DND-41 (cell line): Measurements from ENCODE around the gene VPS52.
A peak's percentile ranks its signal among the peaks of the same experiment; 100 is the strongest.
"Not testable (repeated sequence)": the region's sequence is repeated elsewhere in the genome, so short reads cannot be mapped to it uniquely, and the experiment has no call there.

Source experiments
- ATAC-seq: fragments of 200-7000 bp; cut with Tn5 transposase; 3 replicates; pipeline ENCODE4 v1.9.1; 2021; ENCODE audit warnings: low read depth; ENCODE audit not compliant: insufficient read depth
- DNase-seq: peaks from one replicate; pipeline ENCODE4 v3.0.0-alpha.2; 2020
- H2AFZ ChIP-seq: 2 replicates; pipeline ENCODE4 v1.6.0; 2012; ENCODE audit warnings: low read depth, low read length
- H3K27ac ChIP-seq: 2 replicates; pipeline ENCODE4 v1.5.1; 2012; ENCODE audit warnings: low read length, inconsistent platforms
- H3K27me3 ChIP-seq: fragments of 200-600 bp; sonication (generic); 2 replicates; pipeline ENCODE4 v1.6.0; 2012; ENCODE audit warnings: low read length, mild to moderate bottlenecking, inconsistent platforms; ENCODE audit not compliant: insufficient read depth, poor library complexity
- H3K36me3 ChIP-seq: 2 replicates; pipeline ENCODE4 v1.5.1; 2012; ENCODE audit warnings: low read length, inconsistent platforms; ENCODE audit not compliant: insufficient read depth
- H3K4me1 ChIP-seq: 2 replicates; pipeline ENCODE4 v1.5.1; 2012; ENCODE audit warnings: mild to moderate bottlenecking, low read length; ENCODE audit not compliant: insufficient read depth
- H3K4me2 ChIP-seq: 2 replicates; pipeline ENCODE4 v1.6.0; 2012; ENCODE audit warnings: mild to moderate bottlenecking, moderate library complexity, low read length, inconsistent platforms; ENCODE audit not compliant: insufficient read depth
- H3K4me3 ChIP-seq, 2 experiments: fragments of 200-600 bp in 1 of 2; shearing (Covaris generic) in 1 of 2; 2 replicates each; pipeline ENCODE4 v1.5.1; 2012 to 2016; ENCODE audit warnings: inconsistent platforms in 2 of 2, low read length in 2 of 2, mild to moderate bottlenecking in 2 of 2, low read depth in 1 of 2, moderate library complexity in 1 of 2
- H3K79me2 ChIP-seq: 2 replicates; pipeline ENCODE4 v1.6.0; 2012; ENCODE audit warnings: low read length, inconsistent platforms; ENCODE audit not compliant: insufficient read depth
- H3K9ac ChIP-seq: 2 replicates; pipeline ENCODE4 v1.6.0; 2012; ENCODE audit warnings: low read depth, mild to moderate bottlenecking, inconsistent platforms, low read length, moderate library complexity
- H3K9me3 ChIP-seq: 2 replicates; pipeline ENCODE4 v1.5.1; 2012; ENCODE audit warnings: low read length, moderate library complexity, mild to moderate bottlenecking, inconsistent platforms; ENCODE audit not compliant: insufficient read depth, severe bottlenecking
- H4K20me1 ChIP-seq: 2 replicates; pipeline ENCODE4 v1.6.0; 2012; ENCODE audit warnings: low read length; ENCODE audit not compliant: insufficient read depth
- CTCF ChIP-seq: IDR thresholded peaks from 2 replicates; pipeline ENCODE4 v1.5.1; 2012; ENCODE audit warnings: borderline replicate concordance, low read length, moderate library complexity, mild to moderate bottlenecking; ENCODE audit not compliant: poor library complexity, severe bottlenecking; ENCODE audit errors: extremely low read depth
- EZH2 ChIP-seq: IDR thresholded peaks from 3 replicates; pipeline ENCODE4 v1.6.1; 2012; ENCODE audit warnings: borderline replicate concordance, low read depth, mild to moderate bottlenecking, moderate library complexity, low read length, inconsistent platforms; ENCODE audit not compliant: severe bottlenecking

The VPS52 gene

GRCh38 chr6:33288921-33289783 is 17.5 kb upstream of the VPS52 start, which contains the start of the genes PFDN6 and WDR46:
PFDN6 (plus strand) TSS chr6:33289601; CDS start chr6:33289857, 256 bp downstream.
WDR46 (minus strand) TSS chr6:33289239; CDS start chr6:33289170, 69 bp downstream.
- TF ChIP-seq CTCF (no peak), EZH2 (no peak)
- ATAC-seq (peak; percentile 96), DNase-seq (peak; percentile 89)
- peak within 1 kb of the TSS; percentile 88 for H3K27ac ChIP-seq
- H3K27me3 ChIP-seq = no peaks in the 10 kb centered on the region
- peaks cover 68% of the 10 kb centered on the region for H3K36me3 ChIP-seq
- H3K9ac ChIP-seq = peak within 1 kb of the TSS; percentile 72
- H3K9me3 ChIP-seq = no peaks in the 10 kb centered on the region
- H3K4me2 ChIP-seq = peak within 1 kb of the TSS; percentile 91
- no peaks in the 10 kb centered on the region for H4K20me1 ChIP-seq
- peaks cover 43% of the 10 kb centered on the region for H3K79me2 ChIP-seq
- H3K4me3 ChIP-seq = peak within 1 kb of the TSS; percentile 75 to 92
- peaks cover 35% of the 10 kb centered on the region for H3K4me1 ChIP-seq
- peak within 1 kb of the TSS; percentile 91 for H2AFZ ChIP-seq

GRCh38 chr6:33288141-33288920 is 16.7 kb upstream of the VPS52 start:
- Histone ChIP-seq H4K20me1 (no peaks in the 10 kb centered on the region), H3K27me3 (no peaks in the 10 kb centered on the region), H3K4me1 (peaks cover 35% of the 10 kb centered on the region), H3K36me3 (peaks cover 67% of the 10 kb centered on the region), H2AFZ (peak overlapping the region; percentile 91), H3K79me2 (peaks cover 43% of the 10 kb centered on the region), H3K9ac (peak overlapping the region; percentile 72), H3K4me3 (peak overlapping the region; percentile 75 to 92; a peak in 3 of 4 replicates), H3K9me3 (no peaks in the 10 kb centered on the region), H3K27ac (peak overlapping the region; percentile 88), H3K4me2 (peak overlapping the region; percentile 91)
- DNase-seq = no peak
- no peak for TF ChIP-seq CTCF
- TF ChIP-seq EZH2 = no peak
- no peak for ATAC-seq

- H3K27me3 ChIP-seq = no peaks in the 10 kb centered on the region
- ATAC-seq (no peak), DNase-seq (no peak)
- H2AFZ ChIP-seq = no peak overlapping the region
- peaks cover 35% of the 10 kb centered on the region for H3K4me1 ChIP-seq
- H3K36me3 ChIP-seq = peaks cover 66% of the 10 kb centered on the region
- no peaks in the 10 kb centered on the region for H3K9me3 ChIP-seq
- H3K4me2 ChIP-seq = peak overlapping the region; percentile 91; the same call in 1 of the 2 replicates
- TF ChIP-seq CTCF (no peak), EZH2 (no peak)
- H3K4me3 ChIP-seq = no peak overlapping the region; a peak in 1 of 4 replicates
- H3K27ac ChIP-seq = no peak overlapping the region
- H3K9ac ChIP-seq = no peak overlapping the region
- H3K79me2 ChIP-seq = peaks cover 43% of the 10 kb centered on the region
- no peaks in the 10 kb centered on the region for H4K20me1 ChIP-seq
Observed at GRCh38 chr6:33286946-33287914, 15.6 kb upstream of the VPS52 start.

GRCh38 chr6:33285214-33285613 is 13.5 kb upstream of the VPS52 start:
- not testable (repeated sequence) for H4K20me1 ChIP-seq, H2AFZ ChIP-seq, H3K27ac ChIP-seq, H3K4me3 ChIP-seq, H3K4me2 ChIP-seq, H3K27me3 ChIP-seq, DNase-seq, H3K9ac ChIP-seq, ATAC-seq, H3K9me3 ChIP-seq
- Histone ChIP-seq H3K79me2 (peaks cover 29% of the 10 kb centered on the region), H3K36me3 (peaks cover 65% of the 10 kb centered on the region), H3K4me1 (peaks cover 22% of the 10 kb centered on the region)
